Measurements from ENCODE around the gene AKT1.

AKT1 gene

DNA sequence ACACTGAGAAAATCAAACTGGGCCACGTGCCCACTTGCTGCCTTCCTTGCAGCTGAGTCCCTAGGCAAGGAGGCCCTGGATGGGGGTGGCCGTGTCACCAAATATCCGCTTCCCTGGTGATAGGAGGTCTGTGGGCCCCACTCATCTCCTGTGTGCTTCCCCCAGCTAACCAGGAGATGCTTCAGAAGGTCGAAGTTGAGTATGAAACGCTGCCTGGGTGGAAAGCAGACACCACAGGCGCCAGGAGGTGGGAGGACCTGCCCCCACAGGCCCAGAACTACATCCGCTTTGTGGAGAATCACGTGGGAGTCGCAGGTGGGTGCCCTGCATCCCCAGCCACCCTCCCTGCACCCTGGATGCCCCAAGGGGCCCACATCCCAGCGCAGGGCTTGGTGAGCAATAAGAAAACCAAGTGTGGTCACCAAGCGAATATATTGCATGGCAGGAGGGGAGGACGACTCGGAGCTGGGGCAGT, 49.4 kb downstream of the AKT1 start:
- peak overlapping the region; percentile 61 for H3K27ac ChIP-seq
- TF ChIP-seq, protein P1, sequence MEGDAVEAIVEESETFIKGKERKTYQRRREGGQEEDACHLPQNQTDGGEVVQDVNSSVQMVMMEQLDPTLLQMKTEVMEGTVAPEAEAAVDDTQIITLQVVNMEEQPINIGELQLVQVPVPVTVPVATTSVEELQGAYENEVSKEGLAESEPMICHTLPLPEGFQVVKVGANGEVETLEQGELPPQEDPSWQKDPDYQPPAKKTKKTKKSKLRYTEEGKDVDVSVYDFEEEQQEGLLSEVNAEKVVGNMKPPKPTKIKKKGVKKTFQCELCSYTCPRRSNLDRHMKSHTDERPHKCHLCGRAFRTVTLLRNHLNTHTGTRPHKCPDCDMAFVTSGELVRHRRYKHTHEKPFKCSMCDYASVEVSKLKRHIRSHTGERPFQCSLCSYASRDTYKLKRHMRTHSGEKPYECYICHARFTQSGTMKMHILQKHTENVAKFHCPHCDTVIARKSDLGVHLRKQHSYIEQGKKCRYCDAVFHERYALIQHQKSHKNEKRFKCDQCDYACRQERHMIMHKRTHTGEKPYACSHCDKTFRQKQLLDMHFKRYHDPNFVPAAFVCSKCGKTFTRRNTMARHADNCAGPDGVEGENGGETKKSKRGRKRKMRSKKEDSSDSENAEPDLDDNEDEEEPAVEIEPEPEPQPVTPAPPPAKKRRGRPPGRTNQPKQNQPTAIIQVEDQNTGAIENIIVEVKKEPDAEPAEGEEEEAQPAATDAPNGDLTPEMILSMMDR (conservative IDR thresholded peaks at IDR 0.05) = no peak
- TF ChIP-seq ZFX (IDR thresholded peaks at IDR 0.05) = no peak

DNA sequence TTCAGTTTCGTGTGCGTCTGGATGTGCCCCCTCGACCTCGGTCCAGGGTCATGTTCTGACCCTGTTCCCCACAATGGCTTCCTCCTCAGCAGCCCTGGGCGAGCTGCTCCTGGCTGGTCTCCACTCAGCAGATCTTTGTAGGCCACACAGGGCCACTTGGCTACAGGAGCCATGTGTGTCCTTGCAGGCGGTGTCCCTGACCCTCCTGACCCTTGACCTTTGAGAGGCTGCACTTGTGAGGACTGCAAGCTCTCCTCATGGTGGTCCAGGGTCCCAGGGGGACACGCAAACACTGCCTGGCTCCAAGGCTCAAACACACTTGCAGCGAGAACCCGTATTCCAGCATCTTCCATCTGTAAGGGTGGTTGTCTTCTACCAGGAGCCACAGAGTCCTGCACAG, 50.1 kb downstream of the AKT1 start:
- TF ChIP-seq, protein P1 (conservative IDR thresholded peaks at IDR 0.05) = no peak
- TF ChIP-seq ZFX (IDR thresholded peaks at IDR 0.05) = no peak
- no peak overlapping the region for H3K27ac ChIP-seq

DNA sequence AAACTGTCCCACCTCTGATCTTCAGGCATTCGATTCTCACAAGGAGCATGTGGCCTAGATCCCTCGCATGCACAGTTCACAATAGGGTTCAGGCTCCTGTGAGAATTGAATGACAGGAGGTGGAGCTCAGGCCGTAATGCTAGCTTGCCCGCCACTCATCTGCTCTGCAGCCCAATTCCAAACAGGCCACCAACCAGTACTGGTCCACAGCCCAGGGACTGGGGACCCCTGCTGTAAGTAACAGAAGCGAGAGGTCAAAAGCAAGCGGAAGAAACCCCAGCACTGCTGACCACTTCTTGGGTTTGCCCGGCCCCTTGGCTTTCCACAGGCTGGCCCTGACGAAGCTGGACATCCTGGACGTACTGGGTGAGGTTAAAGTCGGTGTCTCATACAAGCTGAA, 51.1 kb downstream of the AKT1 start:
- H3K27ac ChIP-seq = no peak overlapping the region
- no peak for TF ChIP-seq ZFX (IDR thresholded peaks at IDR 0.05)
- TF ChIP-seq, protein P1 (conservative IDR thresholded peaks at IDR 0.05) = no peak

DNA sequence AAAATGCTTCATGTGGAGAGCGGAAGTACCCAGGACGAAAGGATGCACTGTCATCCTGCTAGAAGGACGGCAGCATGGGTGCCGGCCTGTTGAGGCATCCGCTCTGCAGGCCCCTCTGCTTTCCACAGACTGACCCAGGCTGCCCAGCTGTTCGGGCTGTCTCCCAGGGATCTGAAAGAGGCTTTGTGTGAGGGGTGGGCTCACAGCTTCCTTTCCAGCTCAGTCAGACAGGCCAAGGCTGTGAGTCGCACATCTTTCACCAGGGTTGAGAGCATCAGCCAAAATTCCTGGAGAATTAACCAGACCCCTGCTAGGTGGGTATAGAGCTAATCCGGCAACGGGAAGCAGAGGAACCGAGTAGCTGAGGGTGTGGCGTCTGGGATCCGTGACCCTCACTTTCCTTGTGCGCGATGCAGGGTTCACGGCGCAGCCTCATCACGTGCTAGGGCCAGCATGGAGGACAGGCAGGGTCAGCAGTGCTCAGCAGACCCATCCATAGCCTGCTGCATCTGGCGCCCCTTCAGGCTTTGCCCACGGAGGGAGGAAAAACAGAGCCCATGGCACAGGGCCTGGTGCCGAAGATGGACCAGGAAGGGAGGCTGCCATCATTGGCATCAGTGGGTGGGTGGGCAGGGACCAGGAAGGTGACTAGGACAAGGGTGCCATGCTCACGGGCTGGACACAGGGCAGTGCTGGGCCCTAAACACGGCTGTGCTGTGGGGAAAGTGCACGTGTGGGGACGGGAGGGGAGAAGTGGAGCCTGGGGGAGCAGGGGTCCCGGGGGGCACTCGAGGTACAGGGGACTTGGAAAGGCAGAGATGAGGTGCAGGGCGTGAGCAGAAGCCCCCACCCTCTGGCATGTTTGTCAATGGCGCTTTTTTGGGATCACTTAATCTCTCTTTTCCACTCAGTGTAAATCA, 51.8 kb downstream of the AKT1 start:
- TF ChIP-seq ZFX (IDR thresholded peaks at IDR 0.05) = no peak
- TF ChIP-seq, protein P1 (conservative IDR thresholded peaks at IDR 0.05) = no peak
- no peak overlapping the region for H3K27ac ChIP-seq

DNA sequence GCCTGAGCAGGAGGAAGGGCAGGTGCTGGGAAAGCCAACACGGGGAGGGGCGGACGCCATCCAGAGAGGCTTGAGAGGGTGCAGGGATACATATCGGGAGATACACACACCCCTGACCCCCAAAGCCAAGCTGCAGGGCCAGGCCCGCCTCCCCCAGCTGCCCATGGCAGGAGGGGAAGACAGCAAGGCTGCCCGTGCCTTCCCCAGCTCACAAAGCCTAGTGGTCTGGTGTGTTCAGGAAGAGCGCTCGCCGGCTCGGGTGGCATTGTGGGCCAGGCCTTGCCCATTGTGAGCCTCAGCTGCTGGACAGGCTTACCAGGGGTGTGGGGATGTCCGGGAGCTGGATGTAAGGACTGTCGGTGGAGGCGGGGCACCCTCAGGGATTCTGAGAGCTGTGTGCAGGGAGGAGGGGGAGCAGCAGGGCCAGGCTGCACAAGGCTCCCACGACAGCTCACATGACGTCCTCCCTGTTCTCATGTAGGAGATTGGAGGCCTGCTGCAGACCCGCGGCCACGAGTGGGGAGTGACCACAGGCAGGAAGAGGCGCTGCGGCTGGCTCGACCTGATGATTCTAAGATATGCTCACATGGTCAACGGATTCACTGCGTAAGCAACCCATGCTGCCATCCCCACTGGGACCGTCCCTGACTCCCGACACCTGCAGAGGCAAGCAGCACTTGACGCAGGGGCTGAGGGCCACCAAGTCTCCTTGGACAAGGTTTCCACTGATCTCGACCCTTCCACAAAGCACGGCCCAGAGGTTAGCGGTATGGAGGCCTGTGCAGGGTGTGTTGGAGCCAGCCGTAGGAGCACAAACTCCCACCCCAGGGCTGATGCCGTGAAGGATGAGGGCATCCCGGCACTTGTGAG, 52.7 kb downstream of the AKT1 start:
- no peak overlapping the region for H3K27ac ChIP-seq
- no peak for TF ChIP-seq ZFX (IDR thresholded peaks at IDR 0.05)
- TF ChIP-seq, protein P1 (conservative IDR thresholded peaks at IDR 0.05) = no peak

DNA sequence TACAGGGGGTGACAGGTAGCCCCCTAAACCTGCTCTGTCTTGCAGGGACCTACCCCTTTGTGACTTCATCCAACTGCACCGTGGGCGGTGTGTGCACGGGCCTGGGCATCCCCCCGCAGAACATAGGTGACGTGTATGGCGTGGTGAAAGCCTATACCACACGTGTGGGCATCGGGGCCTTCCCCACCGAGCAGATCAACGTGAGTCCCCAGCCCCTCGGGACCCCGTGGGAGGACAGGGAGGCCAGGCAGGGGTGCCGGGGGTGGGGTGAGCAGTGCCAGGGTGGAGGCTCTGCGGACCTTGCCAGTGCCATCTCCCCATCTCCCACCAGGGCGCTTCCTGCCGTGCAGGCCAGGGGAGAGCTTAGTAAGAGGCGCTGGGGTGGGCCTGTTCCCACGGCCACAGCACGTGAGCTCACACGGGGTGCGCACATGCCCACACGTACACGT, 53.7 kb downstream of the AKT1 start:
- H3K27ac ChIP-seq = no peak overlapping the region
- TF ChIP-seq ZFX (IDR thresholded peaks at IDR 0.05) = no peak
- TF ChIP-seq, protein P1 (conservative IDR thresholded peaks at IDR 0.05) = no peak
